SK-N-SH treated with all-trans-retinoic acid at 6 μM for 48 hours (cell line): ENCODE data around the gene GRIA4.

Source experiments
- ATAC-seq: fragments of 200-7000 bp; cut with Tn5 transposase; 3 replicates; pipeline ENCODE4 v1.9.1; 2020; ENCODE audit warnings: mild to moderate bottlenecking, moderate library complexity
- ARNTL ChIP-seq: fragments of 450-650 bp; formaldehyde crosslinking; IDR thresholded peaks from 2 replicates; pipeline ENCODE4 v1.5.0; 2020; ENCODE audit warnings: low read depth, mild to moderate bottlenecking, moderate library complexity, borderline replicate concordance
- BACH2 ChIP-seq: fragments of 250-450 bp; sonication (Bioruptor Pico); IDR thresholded peaks from 2 replicates; pipeline ENCODE4 v1.9.0; 2021; ENCODE audit warnings: mild to moderate bottlenecking, borderline replicate concordance
- CREB5 ChIP-seq: fragments of 250-450 bp; sonication (Bioruptor Pico); IDR thresholded peaks from 2 replicates; pipeline ENCODE4 v1.5.1; 2020; ENCODE audit warnings: low read depth, mild to moderate bottlenecking, moderate library complexity
- CSDC2 ChIP-seq: fragments of 250-450 bp; sonication (Bioruptor Pico); IDR thresholded peaks from 2 replicates; pipeline ENCODE4 v1.5.0; 2020; ENCODE audit warnings: mild to moderate bottlenecking, moderate library complexity
- CSRNP3 ChIP-seq: fragments of 250-450 bp; sonication (Bioruptor Pico); IDR thresholded peaks from 2 replicates; pipeline ENCODE4 v1.5.1; 2021; ENCODE audit warnings: mild to moderate bottlenecking, moderate library complexity
- ESRRG ChIP-seq: fragments of 250-450 bp; sonication (Bioruptor Pico); IDR thresholded peaks from 2 replicates; pipeline ENCODE4 v1.6.1; 2021; ENCODE audit warnings: mild to moderate bottlenecking
- GLIS3 ChIP-seq: fragments of 250-450 bp; sonication (Bioruptor Pico); IDR thresholded peaks from 2 replicates; pipeline ENCODE4 v1.5.0; 2020; ENCODE audit warnings: mild to moderate bottlenecking, moderate library complexity
- ISL1 ChIP-seq: fragments of 250-450 bp; sonication (Bioruptor Pico); IDR thresholded peaks from 2 replicates; pipeline ENCODE4 v2.1.2; 2022; ENCODE audit warnings: mild to moderate bottlenecking, moderate library complexity
- OSR1 ChIP-seq: fragments of 250-450 bp; sonication (Bioruptor Pico); IDR thresholded peaks from 2 replicates; pipeline ENCODE4 v1.8.0; 2022; ENCODE audit warnings: moderate library complexity, mild to moderate bottlenecking, inconsistent platforms
- PATZ1 ChIP-seq: fragments of 250-450 bp; sonication (Bioruptor Pico); IDR thresholded peaks from 2 replicates; pipeline ENCODE4 v1.8.0; 2020; ENCODE audit warnings: mild to moderate bottlenecking, moderate library complexity, borderline replicate concordance
- POU6F1 ChIP-seq: fragments of 250-450 bp; sonication (Bioruptor Pico); IDR thresholded peaks from 2 replicates; pipeline ENCODE4 v1.8.0; 2021; ENCODE audit warnings: low read depth, mild to moderate bottlenecking, moderate library complexity, borderline replicate concordance
- PPARA ChIP-seq: fragments of 250-450 bp; sonication (Bioruptor Pico); IDR thresholded peaks from 2 replicates; pipeline ENCODE4 v1.5.0; 2020; ENCODE audit warnings: mild to moderate bottlenecking, borderline replicate concordance
- RARB ChIP-seq: fragments of 250-450 bp; sonication (Bioruptor Pico); IDR thresholded peaks from 2 replicates; pipeline ENCODE4 v1.8.0; 2021; ENCODE audit warnings: mild to moderate bottlenecking, moderate library complexity
- SNAI2 ChIP-seq: fragments of 250-450 bp; sonication (Bioruptor Pico); IDR thresholded peaks from 2 replicates; pipeline ENCODE4 v1.5.0; 2020; ENCODE audit warnings: mild to moderate bottlenecking, moderate library complexity
- TCF4 ChIP-seq: fragments of 250-450 bp; sonication (Bioruptor Pico); IDR thresholded peaks from 2 replicates; pipeline ENCODE4 v1.8.0; 2021; ENCODE audit warnings: mild to moderate bottlenecking, moderate library complexity, borderline replicate concordance
- TOX ChIP-seq: fragments of 250-450 bp; sonication (Bioruptor Pico); IDR thresholded peaks from 2 replicates; pipeline ENCODE4 v1.8.0; 2021; ENCODE audit warnings: mild to moderate bottlenecking, moderate library complexity, borderline replicate concordance
- TSHZ2 ChIP-seq: fragments of 250-450 bp; sonication (Bioruptor Pico); IDR thresholded peaks from 2 replicates; pipeline ENCODE4 v1.5.0; 2020; ENCODE audit warnings: mild to moderate bottlenecking, moderate library complexity
- ZC3H10 ChIP-seq: fragments of 250-450 bp; sonication (Bioruptor Pico); IDR thresholded peaks from 2 replicates; pipeline ENCODE4 v1.5.1; 2021; ENCODE audit warnings: mild to moderate bottlenecking, moderate library complexity
- ZFP3 ChIP-seq: fragments of 250-450 bp; sonication (Bioruptor Pico); IDR thresholded peaks from 2 replicates; pipeline ENCODE4 v1.5.0; 2020; ENCODE audit warnings: mild to moderate bottlenecking, moderate library complexity
- ZFP30 ChIP-seq: fragments of 450-650 bp; formaldehyde crosslinking; IDR thresholded peaks from 2 replicates; pipeline ENCODE4 v1.5.0; 2022; ENCODE audit warnings: mild to moderate bottlenecking, moderate library complexity
- ZNF565 ChIP-seq: fragments of 450-650 bp; formaldehyde crosslinking; conservative IDR thresholded peaks from 2 replicates; pipeline ENCODE4 v1.5.0; 2020; ENCODE audit warnings: low read depth, mild to moderate bottlenecking, moderate library complexity
- ZNF70 ChIP-seq: fragments of 450-650 bp; formaldehyde crosslinking; IDR thresholded peaks from 2 replicates; pipeline ENCODE4 v1.5.0; 2020; ENCODE audit warnings: mild to moderate bottlenecking, moderate library complexity
- ZNF8 ChIP-seq: fragments of 450-650 bp; formaldehyde crosslinking; IDR thresholded peaks from 2 replicates; pipeline ENCODE4 v1.5.0; 2020; ENCODE audit warnings: mild to moderate bottlenecking, moderate library complexity

Gene GRIA4

GRCh38 chr11:105690467-105690866 is 80.6 kb downstream of the GRIA4 start (continued):
- TF ChIP-seq ZNF70 (CRISPR knock-in tag) = no peak
- TF ChIP-seq RARB (CRISPR knock-in tag) = no peak
- no peak for TF ChIP-seq ZNF565 (CRISPR knock-in tag)
- TF ChIP-seq, all 23 proteins: peak for 0

- TF ChIP-seq SNAI2 (CRISPR knock-in tag) = no peak
- no peak for TF ChIP-seq PATZ1
- peak; percentile 80 for TF ChIP-seq TCF4 (CRISPR knock-in tag)
- TF ChIP-seq ZNF8 (CRISPR knock-in tag) = 0 out of 2 replicates have a peak, but pooled peaks have one; percentile 16
- no peak for TF ChIP-seq ZFP30 (CRISPR knock-in tag)
Measured at GRCh38 chr11:105693075-105693759, 83.3 kb downstream of the GRIA4 start.

GRCh38 chr11:105696000-105696399 is 86.1 kb downstream of the GRIA4 start:
- TF ChIP-seq ZNF565 (CRISPR knock-in tag) (no peak), ZNF8 (CRISPR knock-in tag) (no peak), ISL1 (CRISPR knock-in tag) (no peak), ZC3H10 (no peak), CSRNP3 (CRISPR knock-in tag) (no peak), ESRRG (CRISPR knock-in tag) (no peak), ZFP3 (no peak), OSR1 (CRISPR knock-in tag) (no peak), PATZ1 (no peak), TCF4 (CRISPR knock-in tag) (no peak), ZNF70 (CRISPR knock-in tag) (no peak), PPARA (CRISPR knock-in tag) (no peak), CSDC2 (CRISPR knock-in tag) (no peak), CREB5 (CRISPR knock-in tag) (no peak), GLIS3 (CRISPR knock-in tag) (no peak), TOX (no peak)
- ATAC-seq = no peak

More at GRCh38 chr11:105693075-105693759, 83.3 kb downstream of the GRIA4 start:
- no peak for ATAC-seq

GRCh38 chr11:105697291-105697690 is 87.4 kb downstream of the GRIA4 start:
- no peak for ATAC-seq
- TF ChIP-seq ZNF565 (CRISPR knock-in tag) = no peak
- no peak for TF ChIP-seq SNAI2 (CRISPR knock-in tag)
- TF ChIP-seq PPARA (CRISPR knock-in tag) = no peak
- TF ChIP-seq TOX = no peak
- TF ChIP-seq ZNF8 (CRISPR knock-in tag) = no peak
- no peak for TF ChIP-seq ESRRG (CRISPR knock-in tag)
- no peak for TF ChIP-seq ZFP30 (CRISPR knock-in tag)
- TF ChIP-seq GLIS3 (CRISPR knock-in tag) = no peak
- no peak for TF ChIP-seq CREB5 (CRISPR knock-in tag)
- TF ChIP-seq TSHZ2 = no peak
- TF ChIP-seq CSDC2 (CRISPR knock-in tag) = no peak
- TF ChIP-seq ARNTL (CRISPR knock-in tag) = no peak
- no peak for TF ChIP-seq ZNF70 (CRISPR knock-in tag)
- TF ChIP-seq BACH2 (CRISPR knock-in tag) = no peak
- no peak for TF ChIP-seq POU6F1 (CRISPR knock-in tag)
- TF ChIP-seq ZFP3 = no peak
- no peak for TF ChIP-seq OSR1 (CRISPR knock-in tag)
